HL-60 (cell line): ENCODE data around the gene CDNF.

ENCODE experiments used
- DNase-seq, 2 experiments: peaks; one replicate each; pipeline ENCODE4 v3.0.0-alpha.2; 2010 to 2020; ENCODE audit warnings: low read depth in 1 of 2, low spot score in 1 of 2
- H3K27ac ChIP-seq: fragments of 250-450 bp; sonication (Bioruptor Pico); replicated peaks from 2 replicates; pipeline ENCODE4 v1.5.1; 2020; ENCODE audit warnings: mild to moderate bottlenecking, moderate library complexity
- H3K27me3 ChIP-seq: fragments of 250-450 bp; sonication (Bioruptor Pico); 2 replicates; pipeline ENCODE4 v1.5.1; 2021; ENCODE audit warnings: mild to moderate bottlenecking, moderate library complexity; ENCODE audit not compliant: insufficient read depth, poor library complexity, severe bottlenecking
- H3K4me3 ChIP-seq: replicated peaks from 2 replicates; pipeline ENCODE4 v1.5.1; 2011; ENCODE audit warnings: mild to moderate bottlenecking, control low read depth, low read length; ENCODE audit not compliant: insufficient read depth
- GABPA ChIP-seq: IDR thresholded peaks from 2 replicates; pipeline ENCODE4 v1.6.1; 2012; ENCODE audit warnings: low read depth
- POLR2AphosphoS5 ChIP-seq: IDR thresholded peaks from 2 replicates; pipeline ENCODE4 v1.6.1; 2012; ENCODE audit warnings: low read depth
- REST ChIP-seq: IDR thresholded peaks from 2 replicates; pipeline ENCODE4 v1.6.1; 2012; ENCODE audit warnings: low read depth; ENCODE audit not compliant: insufficient replicate concordance
- SPI1 ChIP-seq: IDR thresholded peaks from 2 replicates; pipeline ENCODE4 v1.6.1; 2012; ENCODE audit warnings: low read depth, mild to moderate bottlenecking, borderline replicate concordance
- TF ChIP-seq, protein P1 (sequence below): IDR thresholded peaks from one replicate; pipeline ENCODE4 v1.5.1; 2011; ENCODE audit warnings: low read length, control low read depth, inconsistent platforms; ENCODE audit not compliant: insufficient read depth

CDNF gene

GRCh38 chr10:14879928-14880193 lies 42.0 kb upstream of the CDNF start:
- DNase-seq: no peak
- Histone ChIP-seq H3K4me3 (peak overlapping the region; percentile 69), H3K27me3 (no peaks in the 10 kb centered on the region), H3K27ac (no peak overlapping the region)
- TF ChIP-seq REST (no peak), SPI1 (no peak), POLR2AphosphoS5 (no peak), GABPA (no peak)
- TF ChIP-seq, protein P1, sequence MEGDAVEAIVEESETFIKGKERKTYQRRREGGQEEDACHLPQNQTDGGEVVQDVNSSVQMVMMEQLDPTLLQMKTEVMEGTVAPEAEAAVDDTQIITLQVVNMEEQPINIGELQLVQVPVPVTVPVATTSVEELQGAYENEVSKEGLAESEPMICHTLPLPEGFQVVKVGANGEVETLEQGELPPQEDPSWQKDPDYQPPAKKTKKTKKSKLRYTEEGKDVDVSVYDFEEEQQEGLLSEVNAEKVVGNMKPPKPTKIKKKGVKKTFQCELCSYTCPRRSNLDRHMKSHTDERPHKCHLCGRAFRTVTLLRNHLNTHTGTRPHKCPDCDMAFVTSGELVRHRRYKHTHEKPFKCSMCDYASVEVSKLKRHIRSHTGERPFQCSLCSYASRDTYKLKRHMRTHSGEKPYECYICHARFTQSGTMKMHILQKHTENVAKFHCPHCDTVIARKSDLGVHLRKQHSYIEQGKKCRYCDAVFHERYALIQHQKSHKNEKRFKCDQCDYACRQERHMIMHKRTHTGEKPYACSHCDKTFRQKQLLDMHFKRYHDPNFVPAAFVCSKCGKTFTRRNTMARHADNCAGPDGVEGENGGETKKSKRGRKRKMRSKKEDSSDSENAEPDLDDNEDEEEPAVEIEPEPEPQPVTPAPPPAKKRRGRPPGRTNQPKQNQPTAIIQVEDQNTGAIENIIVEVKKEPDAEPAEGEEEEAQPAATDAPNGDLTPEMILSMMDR: no peak

GRCh38 chr10:14879124-14879927 lies 41.5 kb upstream of the CDNF start:
- Histone ChIP-seq H3K27me3 (no peaks in the 10 kb centered on the region), H3K4me3 (peak overlapping the region; percentile 69), H3K27ac (peak overlapping the region; percentile 62)
- TF ChIP-seq REST: no peak
- TF ChIP-seq, protein P1: no peak
- TF ChIP-seq SPI1: no peak
- TF ChIP-seq GABPA: no peak
- TF ChIP-seq POLR2AphosphoS5: no peak
- DNase-seq: peak; percentile 3 to 16

GRCh38 chr10:14878266-14879123 lies 40.7 kb upstream of the CDNF start, which contains the start of gene SUV39H2:
Gene SUV39H2, plus strand, starts transcription at chr10:14878866. Its CDS starts 23 bp downstream, at chr10:14878889.
- no peak for TF ChIP-seq SPI1
- no peak for TF ChIP-seq REST
- peak; percentile 39 for TF ChIP-seq POLR2AphosphoS5
- TF ChIP-seq GABPA: no peak
- TF ChIP-seq, protein P1: no peak
- Histone ChIP-seq H3K27ac (peak within 1 kb of the TSS; percentile 90), H3K4me3 (peak within 1 kb of the TSS; percentile 76), H3K27me3 (no peaks in the 10 kb centered on the region)
- DNase-seq: peak; percentile 62 to 84
